GM12892 (cell line): ENCODE results near the gene GPC5.

Source experiments
- POLR2A ChIP-seq: IDR thresholded peaks from 2 replicates; pipeline ENCODE4 v1.6.1; 2011; ENCODE audit warnings: low read depth, low read length, control low read depth
- POLR2AphosphoS5 ChIP-seq: IDR thresholded peaks from 2 replicates; pipeline ENCODE4 v1.6.1; 2011; ENCODE audit warnings: low read depth, low read length, control low read depth

DNA sequence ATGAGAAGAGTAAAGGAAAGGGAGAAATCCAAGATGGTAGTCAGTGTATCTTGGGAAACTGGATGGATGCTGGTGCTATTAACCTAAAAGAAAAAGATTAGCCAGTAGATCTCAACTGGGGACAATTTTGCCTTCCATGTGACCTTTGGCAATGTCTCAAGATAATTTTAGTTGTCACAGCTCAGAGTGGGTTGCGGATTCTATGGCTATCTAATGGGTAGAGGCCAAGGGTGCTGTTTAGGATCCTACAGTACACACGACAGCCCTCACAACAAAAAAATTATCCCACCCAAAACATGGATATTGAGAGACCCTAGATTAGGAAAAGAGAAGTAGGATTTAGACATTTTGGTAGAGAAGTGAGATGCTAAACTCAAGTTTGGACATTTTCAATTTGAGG lies 258.9 kb downstream of the GPC5 start:
- TF ChIP-seq POLR2AphosphoS5 (no peak), POLR2A (no peak)
